DOHH2 (cell line): ENCODE data around the gene MTURN.
"Not testable (repeated sequence)": the region's sequence is repeated elsewhere in the genome, so short reads cannot be mapped to it uniquely, and the experiment has no call there.

Experiments
- CTCF ChIP-seq: fragments of 200-600 bp; sonication (generic); IDR thresholded peaks from one replicate; pipeline ENCODE4 v1.5.1; 2014; ENCODE audit warnings: antibody characterized with exemption, mild to moderate bottlenecking, low read depth, low read length; ENCODE audit not compliant: poor library complexity, severe bottlenecking
- EZH2phosphoT487 ChIP-seq: fragments of 200-600 bp; sonication (generic); IDR thresholded peaks from 2 replicates; pipeline ENCODE4 v1.6.1; 2017; ENCODE audit warnings: borderline replicate concordance, mild to moderate bottlenecking, antibody characterized with exemption, low read length, moderate library complexity, mixed read lengths

GRCh38 chr7:30098599-30098998 is 36.2 kb upstream of the MTURN start:
- TF ChIP-seq CTCF, EZH2phosphoT487: not testable (repeated sequence)
